HG03442 (cell line): ENCODE results near the gene SLC22A17.

Experiments
- ATAC-seq: cut with Tn5 transposase; IDR thresholded peaks from one replicate; pipeline ENCODE4 v1.9.1; 2021; ENCODE audit warnings: mild to moderate bottlenecking, moderate library complexity; ENCODE audit not compliant: unreplicated experiment

SLC22A17 gene

GRCh38 chr14:23364164-23365035, 11.7 kb upstream of the SLC22A17 start:
- no peak for ATAC-seq

DNA sequence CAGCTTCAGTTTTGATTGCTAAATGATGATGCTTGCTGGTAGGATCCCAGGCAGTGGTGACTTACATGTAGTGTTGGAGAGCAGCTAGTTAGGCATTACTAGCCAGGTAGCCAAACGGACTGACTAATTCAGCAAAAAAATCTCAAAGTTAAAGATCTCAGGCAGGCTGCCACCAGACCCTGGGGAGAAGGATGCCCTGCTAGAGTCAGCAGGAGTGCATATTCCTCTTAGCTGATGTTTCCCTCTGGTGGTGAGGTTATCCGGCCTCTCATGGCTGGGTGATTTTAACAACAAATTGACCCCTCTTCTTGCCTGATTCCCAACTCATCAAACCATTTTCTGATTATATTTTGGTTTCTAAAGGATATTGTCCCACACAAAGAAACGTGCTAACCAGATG, 9.5 kb upstream of the SLC22A17 start:
- ATAC-seq: no peak

GRCh38 chr14:23361763-23362162, 9.1 kb upstream of the SLC22A17 start:
- ATAC-seq: no peak

- ATAC-seq: no peak
These were observed 8.6 kb upstream of the SLC22A17 start for GRCh38 chr14:23361320-23361719.

- no peak for ATAC-seq
These were observed 7.8 kb upstream of the SLC22A17 start for GRCh38 chr14:23360496-23360895.

DNA sequence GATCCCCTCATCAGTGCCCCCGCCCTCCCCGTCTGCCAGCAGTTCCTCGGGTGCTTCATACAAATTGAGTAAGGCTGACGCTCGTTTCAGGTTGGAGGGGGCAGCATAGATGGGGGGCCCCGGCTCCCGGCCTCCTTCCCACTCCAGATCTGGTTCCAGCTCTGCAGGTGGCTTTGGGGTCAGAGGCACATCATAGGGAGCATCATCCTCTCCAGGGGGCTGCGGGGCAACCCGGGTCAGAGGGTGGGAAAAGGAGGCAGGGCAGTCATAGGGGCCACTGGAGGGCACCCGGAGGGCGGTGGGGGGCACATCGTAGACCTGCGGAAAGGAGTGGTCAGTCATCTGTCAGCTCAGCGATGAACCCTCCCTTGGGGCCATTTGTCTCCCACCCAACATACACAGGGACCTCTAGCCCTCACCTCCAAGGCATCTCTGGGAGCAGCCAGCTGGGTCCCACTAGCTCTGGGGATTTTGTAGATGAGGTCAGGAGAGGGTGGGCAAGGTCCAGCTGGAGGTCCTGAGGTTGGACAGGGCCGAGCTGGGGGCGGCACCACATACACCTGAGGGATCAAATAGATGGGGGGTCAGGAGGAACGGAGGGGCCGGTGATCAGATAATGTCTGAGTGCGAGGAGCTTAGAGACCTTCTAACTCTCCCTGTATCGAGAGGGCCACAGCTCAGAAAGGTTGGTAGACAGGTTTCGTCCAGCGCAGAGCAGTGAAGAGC, 7.2 kb upstream of the SLC22A17 start:
- no peak for ATAC-seq

DNA sequence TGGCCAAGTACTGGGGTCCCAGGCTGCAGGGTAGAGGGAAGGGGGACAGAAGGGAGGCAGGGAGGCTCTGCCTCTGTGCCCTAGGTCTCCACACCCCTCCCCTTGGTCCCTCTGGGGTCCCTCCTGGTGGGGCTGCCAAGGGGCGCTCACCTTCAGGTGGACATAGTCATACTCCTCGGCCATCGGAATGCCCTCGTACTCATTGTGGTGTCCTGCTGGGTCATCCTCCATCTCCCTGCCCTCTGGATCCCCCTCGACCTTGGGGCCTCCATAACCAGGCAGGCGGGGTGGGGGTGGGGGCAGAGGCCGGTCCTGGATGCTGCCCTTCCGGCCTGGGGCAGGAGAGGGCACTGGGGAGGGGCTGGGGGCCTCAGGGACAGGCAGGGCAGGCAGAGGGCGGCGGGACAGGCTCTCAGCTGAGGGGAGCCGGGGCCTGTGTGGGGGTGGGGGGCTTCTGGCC, 6.5 kb upstream of the SLC22A17 start:
- ATAC-seq: no peak

DNA sequence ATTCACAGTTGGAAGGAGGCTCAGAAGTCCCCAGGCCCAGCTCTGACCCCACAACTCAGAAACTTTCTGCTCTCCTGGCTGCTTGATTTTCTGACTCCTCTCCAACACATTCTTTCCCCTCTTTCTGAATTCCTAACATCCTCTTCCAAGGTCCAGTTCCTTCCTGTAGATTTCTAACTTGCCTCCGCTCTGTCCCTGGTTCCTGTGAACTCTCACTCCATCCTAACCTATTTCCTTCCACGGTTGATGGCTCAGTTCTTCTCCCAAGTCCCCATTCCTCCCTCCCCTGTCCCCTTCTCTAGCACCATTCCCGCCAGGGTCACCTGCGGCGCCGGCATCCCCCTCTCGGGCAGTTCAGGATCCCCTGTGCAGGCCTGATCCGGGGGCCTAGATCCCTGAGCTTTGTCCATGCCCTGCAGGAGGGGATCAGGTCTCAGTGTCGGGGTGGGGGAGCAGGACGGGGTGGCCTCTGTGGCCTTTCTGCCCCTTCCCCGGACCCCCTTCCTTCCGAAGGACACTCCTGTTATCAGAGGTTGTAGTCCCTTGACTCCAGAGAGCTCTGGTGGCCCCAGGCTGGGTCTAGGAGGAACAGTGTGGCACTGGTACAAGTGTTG, 6.0 kb upstream of the SLC22A17 start:
- no peak for ATAC-seq

GRCh38 chr14:23358042-23358441, 5.4 kb upstream of the SLC22A17 start:
- ATAC-seq: no peak

- no peak for ATAC-seq
These were observed 4.6 kb upstream of the SLC22A17 start for GRCh38 chr14:23357261-23357660.

DNA sequence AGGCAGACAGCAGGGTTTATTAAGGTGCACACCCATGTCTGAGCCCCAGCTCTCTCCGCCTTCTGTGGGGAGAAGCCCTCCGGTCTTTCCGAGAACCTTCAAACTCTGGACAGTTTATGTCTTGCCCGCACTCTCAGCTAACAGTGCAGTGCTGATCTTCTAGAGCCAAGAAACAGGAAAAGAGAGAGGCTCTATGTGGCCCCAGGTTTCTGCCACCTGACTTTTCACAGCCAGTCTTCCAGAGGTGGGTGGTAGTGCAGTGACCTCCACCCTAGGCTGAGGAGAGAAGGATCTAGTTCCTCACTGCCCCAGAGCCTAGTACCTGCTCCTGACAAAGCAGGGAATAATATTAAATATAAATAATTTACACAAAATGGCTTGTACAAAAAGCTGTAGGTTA, 4.0 kb upstream of the SLC22A17 start:
- no peak for ATAC-seq

GRCh38 chr14:23355871-23356435, 3.3 kb upstream of the SLC22A17 start:
- ATAC-seq: no peak

GRCh38 chr14:23354990-23355389, 2.3 kb upstream of the SLC22A17 start:
- ATAC-seq: no peak

- no peak for ATAC-seq
These were observed 720 bp upstream of the SLC22A17 start for GRCh38 chr14:23353433-23353780.

DNA sequence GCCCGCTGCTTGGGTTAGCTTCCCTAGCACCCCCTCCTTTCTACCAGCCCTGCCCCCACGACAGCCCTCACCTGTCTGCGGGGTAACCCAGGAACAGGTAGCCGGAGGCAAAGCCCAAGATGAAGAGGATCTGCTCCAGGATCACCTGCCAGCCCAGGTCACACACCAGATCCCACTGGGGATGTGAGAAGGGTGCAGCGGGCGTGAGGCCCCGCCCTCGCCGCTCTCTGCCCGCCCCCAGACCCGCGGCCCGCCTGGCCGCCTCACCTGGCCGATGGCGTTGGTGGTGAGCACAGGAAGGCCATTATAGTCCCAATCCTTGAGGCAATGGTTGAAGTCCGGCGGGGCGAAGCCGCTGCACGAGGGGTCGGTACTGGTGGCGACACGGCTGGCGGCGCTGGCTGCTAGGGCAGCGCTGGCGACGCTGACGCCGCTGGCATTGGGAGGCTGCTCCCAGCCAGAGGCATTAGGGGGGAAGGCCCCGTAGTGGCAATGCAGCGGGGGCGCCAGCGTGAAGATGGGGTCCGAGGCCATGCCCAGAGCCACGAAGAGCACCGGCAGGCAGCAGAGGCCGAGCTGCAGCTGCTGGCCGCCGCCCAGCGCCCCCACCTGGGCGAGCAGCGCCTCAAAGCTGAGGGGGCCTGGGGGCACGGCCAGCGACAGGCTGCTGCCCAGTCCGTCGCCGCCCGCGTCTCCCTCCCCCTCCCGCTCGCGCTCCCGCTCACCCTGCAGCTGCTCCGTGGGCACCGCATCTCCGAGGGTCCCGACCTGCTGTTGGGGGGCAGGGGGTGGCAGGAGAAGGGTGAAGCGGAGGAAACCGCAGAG, 794 bp downstream of the SLC22A17 start:
- ATAC-seq: no peak

GRCh38 chr14:23349156-23349845, 3.4 kb downstream of the SLC22A17 start:
- ATAC-seq: no peak

- no peak for ATAC-seq
These were observed 4.4 kb downstream of the SLC22A17 start for GRCh38 chr14:23348297-23348655.

- ATAC-seq: no peak
These were observed 5.0 kb downstream of the SLC22A17 start for GRCh38 chr14:23347406-23348296.
